ENCODE data around the gene SEZ6L. TPM values are rescaled to one million over a fixed set of nuclear protein-coding genes. Genes with fewer than 3 reads are reported as not detected.

SEZ6L gene
- polyA plus RNA-seq, 1 donor from 2014 or later = 31.9 TPM

- H3F3A ChIP-seq (ENCODE audit: insufficient read depth, low read length, poor library complexity, severe bottlenecking) = peaks cover 2% of the 10 kb centered on the region
- no peaks in the 10 kb centered on the region for H3K9me3 ChIP-seq (ENCODE audit: low read length)
- no peaks in the 10 kb centered on the region for H3K79me2 ChIP-seq (replicated peaks; ENCODE audit: insufficient read depth, low read length)
- H3K9me2 ChIP-seq (ENCODE audit: insufficient read depth, low read length) = no peaks in the 10 kb centered on the region
- TF ChIP-seq EP300 (conservative IDR thresholded peaks at IDR 0.05; ENCODE audit: poor library complexity, severe bottlenecking) (no peak), CTCF (IDR thresholded peaks at IDR 0.05; ENCODE audit: poor library complexity, severe bottlenecking) (no peak), TAF1 (IDR thresholded peaks at IDR 0.05; ENCODE audit: low read depth) (no peak), SMC3 (conservative IDR thresholded peaks at IDR 0.05; ENCODE audit: poor library complexity) (no peak), EZH2 (IDR thresholded peaks at IDR 0.05; ENCODE audit: borderline replicate concordance, insufficient read depth, low read length, poor library complexity, severe bottlenecking) (no peak), MXI1 (conservative IDR thresholded peaks at IDR 0.05; ENCODE audit: poor library complexity, severe bottlenecking) (no peak), RAD21 (conservative IDR thresholded peaks at IDR 0.05) (no peak)
- no peaks in the 10 kb centered on the region for H3K36me3 ChIP-seq (ENCODE audit: insufficient read depth, low read length)
- H3K4me2 ChIP-seq (ENCODE audit: low read length) = no peak overlapping the region
- no peak overlapping the region for H3K27ac ChIP-seq (ENCODE audit: low read length)
- H3K27me3 ChIP-seq (ENCODE audit: insufficient read depth, low read depth, low read length) = no peaks in the 10 kb centered on the region
- no peak overlapping the region for H3K9ac ChIP-seq (ENCODE audit: low read length)
- H3K4me3 ChIP-seq (ENCODE audit: low read length) = no peak overlapping the region
- H4K20me1 ChIP-seq (ENCODE audit: insufficient read depth) = no peaks in the 10 kb centered on the region
- no peak overlapping the region for H2AFZ ChIP-seq (ENCODE audit: low read depth, low read length)
These were observed 247.5 kb downstream of the SEZ6L start for GRCh38 chr22:26416670-26417276.

- no peak overlapping the region for H3K27ac ChIP-seq (ENCODE audit: low read length)
- no peaks in the 10 kb centered on the region for H3K9me3 ChIP-seq (ENCODE audit: low read length)
- no peaks in the 10 kb centered on the region for H3F3A ChIP-seq (ENCODE audit: insufficient read depth, low read length, poor library complexity, severe bottlenecking)
- H3K79me2 ChIP-seq (replicated peaks; ENCODE audit: insufficient read depth, low read length) = no peaks in the 10 kb centered on the region
- TF ChIP-seq MXI1 (conservative IDR thresholded peaks at IDR 0.05; ENCODE audit: poor library complexity, severe bottlenecking) (no peak), SMC3 (conservative IDR thresholded peaks at IDR 0.05; ENCODE audit: poor library complexity) (no peak), EP300 (conservative IDR thresholded peaks at IDR 0.05; ENCODE audit: poor library complexity, severe bottlenecking) (no peak), POLR2AphosphoS5 (IDR thresholded peaks at IDR 0.05) (no peak), RAD21 (conservative IDR thresholded peaks at IDR 0.05) (no peak), CTCF (IDR thresholded peaks at IDR 0.05; ENCODE audit: poor library complexity, severe bottlenecking) (no peak), EZH2 (IDR thresholded peaks at IDR 0.05; ENCODE audit: borderline replicate concordance, insufficient read depth, low read length, poor library complexity, severe bottlenecking) (no peak), TAF1 (IDR thresholded peaks at IDR 0.05; ENCODE audit: low read depth) (no peak)
- TF ChIP-seq, protein P1, sequence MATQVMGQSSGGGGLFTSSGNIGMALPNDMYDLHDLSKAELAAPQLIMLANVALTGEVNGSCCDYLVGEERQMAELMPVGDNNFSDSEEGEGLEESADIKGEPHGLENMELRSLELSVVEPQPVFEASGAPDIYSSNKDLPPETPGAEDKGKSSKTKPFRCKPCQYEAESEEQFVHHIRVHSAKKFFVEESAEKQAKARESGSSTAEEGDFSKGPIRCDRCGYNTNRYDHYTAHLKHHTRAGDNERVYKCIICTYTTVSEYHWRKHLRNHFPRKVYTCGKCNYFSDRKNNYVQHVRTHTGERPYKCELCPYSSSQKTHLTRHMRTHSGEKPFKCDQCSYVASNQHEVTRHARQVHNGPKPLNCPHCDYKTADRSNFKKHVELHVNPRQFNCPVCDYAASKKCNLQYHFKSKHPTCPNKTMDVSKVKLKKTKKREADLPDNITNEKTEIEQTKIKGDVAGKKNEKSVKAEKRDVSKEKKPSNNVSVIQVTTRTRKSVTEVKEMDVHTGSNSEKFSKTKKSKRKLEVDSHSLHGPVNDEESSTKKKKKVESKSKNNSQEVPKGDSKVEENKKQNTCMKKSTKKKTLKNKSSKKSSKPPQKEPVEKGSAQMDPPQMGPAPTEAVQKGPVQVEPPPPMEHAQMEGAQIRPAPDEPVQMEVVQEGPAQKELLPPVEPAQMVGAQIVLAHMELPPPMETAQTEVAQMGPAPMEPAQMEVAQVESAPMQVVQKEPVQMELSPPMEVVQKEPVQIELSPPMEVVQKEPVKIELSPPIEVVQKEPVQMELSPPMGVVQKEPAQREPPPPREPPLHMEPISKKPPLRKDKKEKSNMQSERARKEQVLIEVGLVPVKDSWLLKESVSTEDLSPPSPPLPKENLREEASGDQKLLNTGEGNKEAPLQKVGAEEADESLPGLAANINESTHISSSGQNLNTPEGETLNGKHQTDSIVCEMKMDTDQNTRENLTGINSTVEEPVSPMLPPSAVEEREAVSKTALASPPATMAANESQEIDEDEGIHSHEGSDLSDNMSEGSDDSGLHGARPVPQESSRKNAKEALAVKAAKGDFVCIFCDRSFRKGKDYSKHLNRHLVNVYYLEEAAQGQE (IDR thresholded peaks at IDR 0.05; ENCODE audit: borderline replicate concordance) = no peak
- H3K36me3 ChIP-seq (ENCODE audit: insufficient read depth, low read length) = no peaks in the 10 kb centered on the region
- no peak overlapping the region for H2AFZ ChIP-seq (ENCODE audit: low read depth, low read length)
- no peaks in the 10 kb centered on the region for H3K9me2 ChIP-seq (ENCODE audit: insufficient read depth, low read length)
- H3K27me3 ChIP-seq (ENCODE audit: insufficient read depth, low read depth, low read length) = no peaks in the 10 kb centered on the region
- no peak overlapping the region for H3K4me2 ChIP-seq (ENCODE audit: low read length)
- H3K4me3 ChIP-seq (ENCODE audit: low read length) = no peak overlapping the region
- no peak overlapping the region for H3K9ac ChIP-seq (ENCODE audit: low read length)
- H4K20me1 ChIP-seq (ENCODE audit: insufficient read depth) = no peaks in the 10 kb centered on the region
These were observed 248.1 kb downstream of the SEZ6L start for GRCh38 chr22:26417406-26417805.

Data from neural cell (in vitro differentiated cells).